ENCODE measurements around the gene KCNQ4.

The KCNQ4 gene

DNA sequence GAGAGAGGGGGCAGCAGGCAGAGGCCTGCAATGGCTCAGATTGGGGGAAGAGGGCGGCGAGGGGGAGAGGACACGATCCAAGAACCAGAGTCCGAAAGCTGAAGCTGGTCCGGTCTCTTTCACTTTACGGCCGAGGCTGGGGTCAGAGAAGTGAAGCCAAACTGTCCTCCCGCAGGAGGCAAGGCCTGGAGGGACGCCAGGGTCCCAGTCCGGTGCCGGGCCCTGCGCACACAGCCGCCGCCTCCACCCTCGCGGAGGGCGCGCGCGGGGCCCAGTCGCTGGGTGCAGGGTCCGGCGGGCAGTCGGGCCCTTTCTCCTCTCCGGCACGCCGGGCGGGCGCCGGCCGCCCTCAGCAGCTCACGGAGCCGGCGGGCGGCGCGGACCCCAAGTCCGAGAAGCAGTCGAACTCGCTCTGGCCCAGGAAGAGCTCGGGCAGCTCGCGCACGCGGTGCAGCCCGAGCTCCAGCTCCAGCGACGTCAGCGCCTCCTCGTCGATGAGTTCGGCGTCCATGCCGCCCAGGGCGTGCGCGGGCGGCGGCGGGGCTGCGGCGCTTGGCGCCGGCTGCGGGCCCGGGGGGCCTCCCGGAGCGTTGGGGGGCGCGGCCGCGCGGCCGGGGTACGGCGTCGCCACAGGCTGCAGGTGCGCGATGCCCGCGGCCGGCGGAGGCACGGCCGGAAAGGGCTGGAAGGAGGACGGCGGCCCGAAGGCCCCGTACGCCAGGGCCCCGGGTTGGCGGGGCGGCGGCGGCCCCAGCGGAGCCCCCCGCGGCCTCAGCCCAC, 77.8 kb downstream of the KCNQ4 start:
- Histone ChIP-seq H3K36me3 (ENCODE audit: control insufficient read depth, low read length) (no peaks in the 10 kb centered on the region), H3K27ac (ENCODE audit: low read depth, low read length) (no peak overlapping the region), H3K9me2 (replicated peaks; ENCODE audit: control insufficient read depth, low read length) (no peaks in the 10 kb centered on the region), H3K4me1 (ENCODE audit: control insufficient read depth, low read length) (no peaks in the 10 kb centered on the region), H4K20me1 (ENCODE audit: control insufficient read depth, insufficient read depth, low read depth, low read length) (no peaks in the 10 kb centered on the region), H3K4me2 (ENCODE audit: low read length) (no peak overlapping the region), H3K27me3 (ENCODE audit: control insufficient read depth, low read length) (peaks cover 16% of the 10 kb centered on the region; the same call in 1 of the 2 replicates), H3K9me3 (ENCODE audit: control insufficient read depth, insufficient read depth, low read length) (no peaks in the 10 kb centered on the region), H3F3A (ENCODE audit: control insufficient read depth, insufficient read depth) (no peaks in the 10 kb centered on the region), H3K4me3 (ENCODE audit: low read length) (no peak overlapping the region), H3K79me2 (ENCODE audit: control insufficient read depth, low read length) (no peaks in the 10 kb centered on the region)
- TF ChIP-seq, protein P1, sequence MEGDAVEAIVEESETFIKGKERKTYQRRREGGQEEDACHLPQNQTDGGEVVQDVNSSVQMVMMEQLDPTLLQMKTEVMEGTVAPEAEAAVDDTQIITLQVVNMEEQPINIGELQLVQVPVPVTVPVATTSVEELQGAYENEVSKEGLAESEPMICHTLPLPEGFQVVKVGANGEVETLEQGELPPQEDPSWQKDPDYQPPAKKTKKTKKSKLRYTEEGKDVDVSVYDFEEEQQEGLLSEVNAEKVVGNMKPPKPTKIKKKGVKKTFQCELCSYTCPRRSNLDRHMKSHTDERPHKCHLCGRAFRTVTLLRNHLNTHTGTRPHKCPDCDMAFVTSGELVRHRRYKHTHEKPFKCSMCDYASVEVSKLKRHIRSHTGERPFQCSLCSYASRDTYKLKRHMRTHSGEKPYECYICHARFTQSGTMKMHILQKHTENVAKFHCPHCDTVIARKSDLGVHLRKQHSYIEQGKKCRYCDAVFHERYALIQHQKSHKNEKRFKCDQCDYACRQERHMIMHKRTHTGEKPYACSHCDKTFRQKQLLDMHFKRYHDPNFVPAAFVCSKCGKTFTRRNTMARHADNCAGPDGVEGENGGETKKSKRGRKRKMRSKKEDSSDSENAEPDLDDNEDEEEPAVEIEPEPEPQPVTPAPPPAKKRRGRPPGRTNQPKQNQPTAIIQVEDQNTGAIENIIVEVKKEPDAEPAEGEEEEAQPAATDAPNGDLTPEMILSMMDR (IDR thresholded peaks at IDR 0.05; ENCODE audit: low read depth, low read length, poor library complexity, severe bottlenecking): no peak
- TF ChIP-seq EZH2phosphoT487 (IDR thresholded peaks at IDR 0.05; ENCODE audit: borderline replicate concordance, low read length): no peak

- TF ChIP-seq, protein P1 (IDR thresholded peaks at IDR 0.05; ENCODE audit: low read depth, low read length, poor library complexity, severe bottlenecking): no peak
- no peak for TF ChIP-seq EZH2phosphoT487 (IDR thresholded peaks at IDR 0.05; ENCODE audit: borderline replicate concordance, low read length)
- Histone ChIP-seq H3K79me2 (ENCODE audit: control insufficient read depth, low read length) (no peaks in the 10 kb centered on the region), H4K20me1 (ENCODE audit: control insufficient read depth, insufficient read depth, low read depth, low read length) (no peaks in the 10 kb centered on the region), H3K36me3 (ENCODE audit: control insufficient read depth, low read length) (no peaks in the 10 kb centered on the region), H3F3A (ENCODE audit: control insufficient read depth, insufficient read depth) (no peaks in the 10 kb centered on the region), H3K9me2 (replicated peaks; ENCODE audit: control insufficient read depth, low read length) (no peaks in the 10 kb centered on the region), H3K27ac (ENCODE audit: low read depth, low read length) (no peak within 1 kb of the TSS), H3K27me3 (ENCODE audit: control insufficient read depth, low read length) (peaks cover 16% of the 10 kb centered on the region; the same call in 1 of the 2 replicates), H3K9me3 (ENCODE audit: control insufficient read depth, insufficient read depth, low read length) (no peaks in the 10 kb centered on the region), H3K4me3 (ENCODE audit: low read length) (peak within 1 kb of the TSS; percentile 65), H3K4me2 (ENCODE audit: low read length) (peak within 1 kb of the TSS; percentile 55), H3K4me1 (ENCODE audit: control insufficient read depth, low read length) (no peaks in the 10 kb centered on the region)
These were observed 78.6 kb downstream of the KCNQ4 start, which contains the start of gene CITED4 for GRCh38 chr1:40862008-40862863. Gene CITED4 (minus strand): TSS chr1:40862363. CDS start chr1:40862127, 236 bp downstream.

DNA sequence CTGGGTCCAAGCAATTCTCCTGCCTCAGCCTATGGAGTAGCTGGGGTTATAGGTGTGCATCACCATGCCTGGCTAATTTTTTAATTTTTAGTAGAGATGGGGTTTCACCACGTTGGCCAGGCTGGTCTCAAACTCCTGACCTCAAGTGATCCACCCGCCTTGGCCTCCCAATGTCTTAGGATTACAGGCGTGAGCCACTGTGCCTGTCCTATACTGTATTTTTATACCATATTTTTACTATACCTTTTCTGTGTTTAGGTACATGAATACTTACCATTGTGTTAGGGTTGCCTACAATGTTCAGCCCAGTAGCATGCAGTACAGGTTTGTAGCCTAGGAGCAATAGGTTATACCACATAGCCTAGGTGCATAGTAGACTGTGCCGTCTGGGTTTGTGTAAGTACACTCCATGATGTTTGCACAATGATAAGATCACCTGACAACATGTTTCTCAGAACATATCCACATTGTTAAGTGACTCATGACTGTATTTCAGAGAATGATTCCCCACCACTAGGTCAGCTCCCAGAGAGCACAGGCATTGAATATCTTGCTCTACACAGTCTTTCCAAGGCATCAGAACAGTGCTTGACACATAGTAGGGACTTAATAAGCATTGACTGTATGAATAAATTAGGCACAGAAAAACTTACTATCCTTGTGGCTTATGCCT, 84.6 kb downstream of the KCNQ4 start:
- no peaks in the 10 kb centered on the region for H3K9me3 ChIP-seq (ENCODE audit: control insufficient read depth, insufficient read depth, low read length)

More for the DNA sequence above, 84.6 kb downstream of the KCNQ4 start:
- Histone ChIP-seq H3K27ac (ENCODE audit: low read depth, low read length) (no peak overlapping the region), H3K79me2 (ENCODE audit: control insufficient read depth, low read length) (no peaks in the 10 kb centered on the region), H3K9me2 (replicated peaks; ENCODE audit: control insufficient read depth, low read length) (no peaks in the 10 kb centered on the region), H3K4me3 (ENCODE audit: low read length) (no peak overlapping the region), H4K20me1 (ENCODE audit: control insufficient read depth, insufficient read depth, low read depth, low read length) (no peaks in the 10 kb centered on the region), H3K36me3 (ENCODE audit: control insufficient read depth, low read length) (no peaks in the 10 kb centered on the region), H3K4me1 (ENCODE audit: control insufficient read depth, low read length) (no peaks in the 10 kb centered on the region), H3F3A (ENCODE audit: control insufficient read depth, insufficient read depth) (no peaks in the 10 kb centered on the region), H3K27me3 (ENCODE audit: control insufficient read depth, low read length) (peaks cover 8% of the 10 kb centered on the region; the same call in 1 of the 2 replicates), H3K4me2 (ENCODE audit: low read length) (no peak overlapping the region)
- TF ChIP-seq EZH2phosphoT487 (IDR thresholded peaks at IDR 0.05; ENCODE audit: borderline replicate concordance, low read length): no peak
- TF ChIP-seq, protein P1 (IDR thresholded peaks at IDR 0.05; ENCODE audit: low read depth, low read length, poor library complexity, severe bottlenecking): no peak

All from DOHH2 (cell line).